ENCODE results near the gene DTNB.
"Not testable (repeated sequence)": the region's sequence is repeated elsewhere in the genome, so short reads cannot be mapped to it uniquely, and the experiment has no call there.

The DTNB gene

DNA sequence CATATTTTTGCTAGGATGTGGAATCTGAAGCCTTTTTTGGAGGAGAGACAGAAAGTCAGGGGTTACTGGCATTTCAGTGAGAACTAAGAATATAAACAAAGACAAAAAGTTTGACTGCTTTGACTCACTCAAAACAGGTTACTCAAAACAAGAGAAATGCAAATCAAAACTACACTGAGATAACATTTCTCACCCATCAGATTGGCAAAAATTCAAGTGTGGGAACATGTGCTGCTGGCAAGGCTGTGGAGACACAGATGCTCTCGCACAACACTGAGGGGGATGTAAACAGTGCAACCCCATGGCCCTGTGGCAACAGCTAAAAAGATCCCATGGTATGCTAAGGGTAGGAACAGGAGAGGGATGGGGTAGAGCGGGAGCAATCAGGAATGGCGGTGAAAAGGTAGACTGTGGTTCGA lies 86.6 kb downstream of the DTNB start:
- DNase-seq: no peak

DNA sequence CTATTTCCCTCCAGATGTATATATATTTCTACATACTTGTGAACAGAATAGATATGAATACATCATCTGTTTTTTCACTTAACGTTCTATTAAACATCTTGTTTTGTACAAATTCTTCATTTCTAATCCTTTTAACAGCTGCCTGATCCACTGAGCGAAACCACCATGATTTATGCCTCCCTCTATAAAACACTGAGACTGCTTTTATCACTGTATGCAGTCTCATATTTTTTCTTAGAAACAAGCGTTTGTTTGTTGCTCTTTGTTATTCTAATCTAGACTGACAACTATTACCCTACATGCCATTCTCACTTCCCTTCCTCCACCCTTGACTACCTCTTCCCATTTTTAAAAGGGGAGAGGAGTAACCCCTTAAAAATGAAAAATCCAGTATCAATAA lies 88.2 kb downstream of the DTNB start:
- no peak for DNase-seq

GRCh38 chr2:25582077-25582830 lies 91.1 kb downstream of the DTNB start:
- no peak for DNase-seq

GRCh38 chr2:25576596-25576995 lies 96.8 kb downstream of the DTNB start:
- DNase-seq: no peak

GRCh38 chr2:25572638-25573037 lies 100.7 kb downstream of the DTNB start:
- no peak for DNase-seq

DNA sequence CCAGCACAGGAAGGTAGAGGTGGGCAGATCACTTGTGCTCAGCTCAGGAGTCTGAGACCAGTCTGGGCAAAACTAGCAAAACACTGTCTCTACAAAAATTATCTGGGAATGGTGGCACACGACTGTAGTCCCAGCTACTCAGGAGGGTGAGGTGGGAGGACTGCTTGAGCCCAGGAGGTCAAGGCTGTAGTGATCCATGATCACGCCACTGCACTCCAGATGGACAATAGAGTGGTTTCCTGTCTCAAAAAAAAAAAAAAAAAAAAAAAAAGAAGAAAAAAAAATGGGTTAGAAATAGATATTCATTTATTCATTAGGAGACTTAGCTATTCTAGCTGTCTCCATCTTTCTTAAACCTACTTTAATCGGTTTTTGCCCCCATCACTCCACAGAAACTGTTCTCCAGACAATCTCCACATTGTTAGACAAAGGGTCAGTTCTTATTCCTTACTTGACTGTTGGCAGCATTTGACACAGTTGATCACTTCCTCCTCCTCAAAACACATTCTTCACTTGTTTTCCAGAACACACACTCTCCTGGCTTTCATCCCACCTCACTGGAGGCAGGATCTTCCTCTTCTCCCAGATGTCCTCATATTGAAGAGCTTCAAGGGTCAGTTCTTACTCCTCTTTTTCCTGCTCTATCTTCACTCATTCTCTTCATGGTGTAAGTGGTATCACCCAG lies 103.1 kb downstream of the DTNB start:
- DNase-seq: no peak

DNA sequence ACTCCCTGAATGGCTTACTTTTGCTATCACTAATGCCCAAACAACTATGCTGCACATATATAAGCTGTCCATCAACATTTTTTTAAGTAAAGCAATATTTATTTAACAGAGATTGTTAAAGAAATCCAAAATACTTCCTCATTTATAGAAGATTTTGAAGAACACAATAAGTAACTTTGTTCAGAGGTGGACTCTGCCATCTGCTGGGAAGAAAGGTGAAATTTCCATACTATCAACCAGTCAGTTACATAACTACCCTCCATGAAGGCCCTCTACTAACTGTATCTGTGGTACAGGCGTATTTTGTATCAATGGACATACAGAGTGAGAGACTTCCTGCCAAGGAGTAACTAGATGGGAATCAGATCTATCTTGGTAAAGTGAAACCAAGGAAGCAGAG lies 106.0 kb downstream of the DTNB start:
- DNase-seq: no peak

DNA sequence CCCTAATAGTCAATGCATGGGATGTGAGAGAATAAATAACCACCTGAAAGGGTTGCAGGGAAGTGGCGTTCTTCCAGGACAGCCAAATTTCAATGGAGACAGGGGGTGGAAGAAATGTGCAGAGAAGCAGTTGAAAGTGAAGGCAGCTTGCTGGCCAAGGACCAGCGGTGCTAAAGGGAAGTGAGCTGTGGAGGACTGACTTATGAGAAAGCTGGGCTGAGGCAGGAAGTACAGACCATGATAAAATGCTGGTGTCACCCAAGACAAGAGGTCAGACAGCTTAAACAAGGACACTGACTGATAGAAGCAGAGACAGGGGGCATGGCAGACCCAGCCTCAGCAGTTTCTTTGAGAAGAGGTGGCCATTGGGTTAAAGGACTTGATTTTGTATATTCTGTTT lies 106.7 kb downstream of the DTNB start:
- DNase-seq: no peak

DNA sequence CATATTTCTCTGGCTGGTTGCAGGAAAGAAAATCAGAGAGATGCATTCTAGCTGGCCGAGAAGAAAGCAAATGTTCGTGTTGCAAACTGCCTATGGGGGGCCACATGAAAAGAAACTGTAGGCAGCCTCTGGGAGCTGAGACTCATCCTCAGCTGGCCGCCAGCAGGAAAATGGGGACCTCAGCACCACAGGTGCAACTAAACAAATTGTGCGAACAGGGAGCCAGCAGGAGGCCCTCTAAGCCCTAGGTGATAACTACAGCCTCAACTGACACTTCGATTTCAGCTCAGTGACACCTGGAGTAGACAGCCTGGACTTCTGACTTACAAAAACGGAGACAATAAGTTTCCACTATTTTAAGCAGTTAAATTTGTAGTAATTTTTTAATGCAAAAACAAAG lies 107.3 kb downstream of the DTNB start:
- no peak for DNase-seq

- DNase-seq: no peak
These were observed 112.1 kb downstream of the DTNB start for GRCh38 chr2:25561136-25561850.

GRCh38 chr2:25559148-25559547 lies 114.2 kb downstream of the DTNB start:
- DNase-seq: no peak

- DNase-seq: no peak
These were observed 115.1 kb downstream of the DTNB start for GRCh38 chr2:25558262-25558661.

DNA sequence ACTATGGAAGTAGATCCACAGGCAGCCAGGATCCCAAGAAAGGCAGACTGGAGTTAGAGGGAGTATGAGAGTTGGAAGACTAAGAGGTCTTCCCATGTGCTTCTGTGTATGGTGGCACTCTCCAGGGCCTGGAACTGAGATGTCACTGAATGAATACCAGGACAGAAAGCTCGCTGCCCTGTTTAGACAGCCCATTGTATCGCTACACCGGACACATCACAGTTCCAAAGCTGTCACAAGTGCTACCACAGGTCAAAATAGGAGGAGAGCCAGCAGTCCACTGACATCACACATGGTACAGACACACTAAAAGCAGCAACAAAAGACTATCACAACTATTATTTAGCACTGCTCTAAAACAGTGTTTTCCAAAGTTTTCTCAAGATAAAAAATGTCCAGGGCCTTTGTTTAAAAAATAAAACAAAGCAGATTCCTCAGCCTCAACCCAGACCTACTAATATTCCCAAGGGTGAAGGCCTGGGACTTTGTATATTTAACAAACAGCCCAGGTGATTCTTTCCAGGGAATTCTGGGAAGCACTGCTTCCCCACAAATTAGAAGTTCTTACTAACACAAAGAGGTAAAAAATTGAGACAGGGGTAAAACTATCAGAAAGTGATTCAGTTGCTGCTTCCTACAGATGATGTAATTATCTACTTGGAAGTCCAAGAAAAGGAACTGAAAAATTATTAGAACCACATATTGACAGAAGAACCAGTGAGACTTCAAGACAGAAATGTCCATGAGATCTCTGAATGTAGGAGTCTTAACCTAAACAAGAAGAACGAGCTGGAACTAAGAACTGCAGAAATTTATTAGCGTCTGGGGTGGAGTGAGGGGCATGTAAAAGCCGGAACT lies 116.0 kb downstream of the DTNB start:
- no peak for DNase-seq

DNA sequence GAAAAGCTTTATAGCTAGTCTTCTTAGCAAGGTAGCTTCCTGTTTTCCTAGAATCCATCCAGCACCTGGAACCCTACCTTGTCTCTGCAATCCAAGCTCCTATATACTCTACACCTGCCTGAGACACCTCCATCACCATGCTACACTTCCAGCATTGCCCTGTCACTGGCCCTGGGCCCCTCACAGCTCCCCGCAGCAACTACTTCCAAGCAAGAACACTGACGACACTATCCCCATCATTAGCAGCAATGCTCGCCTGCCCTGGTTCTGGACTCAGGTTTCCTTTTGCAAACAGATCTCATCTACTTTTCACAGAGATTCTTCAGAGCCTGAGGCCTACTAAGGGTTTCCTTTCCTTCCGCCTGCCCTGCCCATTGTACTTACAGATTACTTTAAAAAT lies 121.1 kb downstream of the DTNB start:
- DNase-seq: no peak

GRCh38 chr2:25551316-25551715 lies 122.1 kb downstream of the DTNB start:
- DNase-seq: no peak

GRCh38 chr2:25549571-25549970 lies 123.8 kb downstream of the DTNB start:
- DNase-seq: not testable (repeated sequence)

DNA sequence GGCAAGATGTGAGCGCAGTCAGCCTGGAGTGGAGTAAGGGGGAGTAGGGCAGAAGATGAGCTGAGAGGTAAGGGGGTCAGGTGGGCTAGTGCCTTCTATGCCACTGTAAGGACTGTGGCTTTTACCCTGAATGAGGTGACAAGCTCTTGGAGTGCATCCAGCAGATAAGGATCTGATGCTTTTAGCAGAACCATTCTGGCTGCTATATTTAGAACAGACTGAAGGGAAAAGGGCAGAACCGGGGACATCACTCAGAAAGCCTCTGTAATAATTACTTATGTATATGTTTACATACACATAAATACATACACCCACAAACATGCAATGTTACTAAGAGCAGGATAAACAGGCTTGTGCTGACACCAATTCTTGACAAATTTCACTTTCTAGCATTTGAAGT lies 124.8 kb downstream of the DTNB start:
- DNase-seq: no peak

- no peak for DNase-seq
These were observed 126.5 kb downstream of the DTNB start for GRCh38 chr2:25546852-25547251.

DNA sequence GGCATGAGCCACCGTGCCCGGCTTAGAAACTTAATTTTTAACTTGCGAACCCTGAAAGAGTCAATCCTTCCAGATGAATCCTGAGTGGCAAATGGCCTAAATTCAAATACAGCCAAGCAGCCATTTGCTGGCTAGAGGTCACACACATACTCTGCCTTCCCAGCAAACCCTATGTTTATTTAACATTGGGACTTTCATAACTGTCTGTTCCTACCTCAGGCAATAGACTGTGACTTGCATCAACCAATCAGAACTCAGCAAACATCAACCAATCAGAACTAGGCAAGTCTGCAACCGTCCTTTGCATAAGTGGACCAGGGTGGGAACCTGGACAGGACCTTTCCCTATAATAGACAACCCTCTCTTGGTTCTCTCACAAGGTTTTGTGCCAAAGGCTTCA lies 127.5 kb downstream of the DTNB start:
- no peak for DNase-seq

DNA sequence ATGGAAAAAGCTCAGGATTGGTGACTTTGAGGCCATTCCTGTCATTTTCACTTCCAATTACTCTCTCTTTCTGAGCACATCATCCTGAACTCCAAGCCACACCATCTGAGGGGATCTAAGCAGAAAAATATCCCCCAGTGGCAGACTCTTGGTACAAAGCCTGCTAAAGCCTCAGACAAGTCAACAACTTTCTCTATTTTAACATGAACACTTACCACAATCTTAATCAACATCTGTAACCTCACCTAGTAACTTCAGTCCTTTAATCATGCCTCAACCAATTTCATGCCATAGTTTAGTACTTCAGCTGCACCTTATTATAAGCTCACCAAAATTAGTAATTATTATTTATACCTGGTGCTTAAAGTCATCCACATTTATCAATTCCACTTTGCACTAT lies 128.9 kb downstream of the DTNB start:
- DNase-seq: no peak

GRCh38 chr2:25543939-25544338 lies 129.4 kb downstream of the DTNB start:
- DNase-seq: no peak

GRCh38 chr2:25541378-25541777 lies 132.0 kb downstream of the DTNB start:
- no peak for DNase-seq

DNA sequence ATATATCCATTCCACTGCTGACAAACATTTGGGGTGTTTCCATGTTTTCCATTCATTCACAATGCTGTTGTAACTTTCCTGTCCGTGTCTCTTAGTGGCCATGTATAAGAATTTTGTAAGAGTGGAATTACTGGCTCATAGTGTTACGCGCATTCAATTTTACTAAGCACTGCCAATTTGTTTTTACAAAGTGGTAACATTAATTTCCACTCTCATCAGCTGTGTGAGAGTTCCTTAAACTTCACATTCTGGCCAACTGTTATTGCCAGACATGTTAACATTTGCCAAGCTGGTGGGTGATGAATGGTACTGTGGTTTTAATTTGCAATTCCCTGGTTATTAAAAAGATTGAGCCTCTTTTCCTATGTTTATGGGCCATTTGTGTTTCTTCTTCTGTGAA lies 134.2 kb downstream of the DTNB start:
- no peak for DNase-seq

All from NCI-H446 treated with DMSO at 0.1 percent for 48 hours (cell line).